ENCODE measurements around the gene SPDL1. TPM values are rescaled to one million over a fixed set of nuclear protein-coding genes. Genes with fewer than 3 reads are reported as not detected.

Gene SPDL1
- total and polyA plus RNA-seq, 2 of the 8 experiments (the other 6 are each of a cell fraction or from before 2014, with no cell fraction given) = 16.9 to 44.5 TPM

- no peak overlapping the region for H3K14ac ChIP-seq (ENCODE audit: insufficient read length)
- H2BK120ac ChIP-seq (replicated peaks; ENCODE audit: low read depth, low read length) = no peak overlapping the region
- H4K91ac ChIP-seq (replicated peaks; ENCODE audit: insufficient read length, low read length) = no peak overlapping the region
- H2BK15ac ChIP-seq (ENCODE audit: low read length) = no peak overlapping the region; the same call in 1 of the 2 replicates
- H2AK5ac ChIP-seq (ENCODE audit: low read depth, low read length) = no peak overlapping the region
- H3K27ac ChIP-seq (ENCODE audit: low read depth, low read length) = no peak overlapping the region
- H2BK12ac ChIP-seq (ENCODE audit: low read depth, low read length) = no peak overlapping the region
- POLR2A ChIA-PET (ENCODE audit: partially characterized antibody) = no interaction called here
- no peak overlapping the region for H2BK5ac ChIP-seq (ENCODE audit: low read depth, low read length)
- H3K4me1 ChIP-seq (replicated peaks in 1 of 4; ENCODE audit: control insufficient read depth in 3 of 4, insufficient read depth in 4 of 4, low read length in 3 of 4) = no peaks in the 10 kb centered on the region
- CTCF ChIA-PET (ENCODE audit: partially characterized antibody) = interaction anchor here (0.8 kb wide), 1 partner anchor 419 kb away, joined by 3 read pairs; no protein-coding TSS in a partner anchor
- H2AFZ ChIP-seq (ENCODE audit: low read length) = no peak overlapping the region
- no peak overlapping the region for H3K4me2 ChIP-seq (ENCODE audit: insufficient read depth in 1 of 2, low read depth in 2 of 2, low read length in 2 of 2)
- H3K9me3 ChIP-seq (ENCODE audit: insufficient read depth in 2 of 2, low read depth in 1 of 2, low read length in 1 of 2) = no peaks in the 10 kb centered on the region
- no peaks in the 10 kb centered on the region for H3K79me2 ChIP-seq (ENCODE audit: control insufficient read depth in 1 of 2, insufficient read depth in 2 of 2, low read length in 2 of 2)
- H3K56ac ChIP-seq (replicated peaks; ENCODE audit: insufficient read length, low read depth, low read length) = no peak overlapping the region
- peaks cover 0 to 3% (median 0%) of the 10 kb centered on the region in 4 experiments; a peak in 1 of 7 replicates for H3K27me3 ChIP-seq (replicated peaks in 1 of 4; ENCODE audit: control insufficient read depth in 3 of 4, extremely low read depth in 1 of 4, insufficient read depth in 3 of 4, low read length in 3 of 4)
- no peak overlapping the region for H2BK20ac ChIP-seq (ENCODE audit: low read length)
- TF ChIP-seq TAF7 (optimal IDR thresholded peaks at IDR 0.05; ENCODE audit: borderline replicate concordance, low read depth, low read length) (no peak), EP300 (IDR thresholded peaks at IDR 0.05; ENCODE audit: borderline replicate concordance in 1 of 2, low read depth in 2 of 2, low read length in 2 of 2) (no peak)
- WGBS, 2 experiments (ENCODE audit: extremely low coverage in 1 of 2, insufficient coverage in 1 of 2, insufficient read length in 1 of 2, insufficient replicate concordance in 2 of 2, low coverage in 1 of 2, low lambda C conversion rate in 2 of 2, missing lambda C conversion rate in 1 of 2) = 87% methylated on average over 5 of the region's 5 CpGs; no CpG with 5 or more reads in 1 of the 2 experiments
- no peak overlapping the region for H3K23ac ChIP-seq (ENCODE audit: insufficient read length)
- H3K4ac ChIP-seq (replicated peaks; ENCODE audit: insufficient read length, low read depth, low read length) = no peak overlapping the region
- H3K79me1 ChIP-seq (ENCODE audit: low read depth, low read length) = no peaks in the 10 kb centered on the region
- no peaks in the 10 kb centered on the region for H3K23me2 ChIP-seq (ENCODE audit: low read depth, low read length)
- H3K4me3 ChIP-seq (ENCODE audit: extremely low read depth in 1 of 4, insufficient read depth in 2 of 4, low read depth in 3 of 4, low read length in 4 of 4) = no peak overlapping the region
- FAIRE-seq (no peak), DNase-seq (ENCODE audit: low read depth in 1 of 2, low spot score in 2 of 2) (no peak)
- H3K36me3 ChIP-seq (ENCODE audit: control insufficient read depth in 2 of 4, insufficient read depth in 4 of 4, low read length in 3 of 4) = no peaks in the 10 kb centered on the region
- H4K5ac ChIP-seq (ENCODE audit: insufficient read length, low read depth, low read length) = no peak overlapping the region
- no peak overlapping the region for H3K18ac ChIP-seq (ENCODE audit: extremely low read depth, low read length)
- H3K9ac ChIP-seq (replicated peaks in 1 of 4; ENCODE audit: extremely low read depth in 1 of 4, low read depth in 3 of 4, low read length in 3 of 4) = no peak overlapping the region
- H4K8ac ChIP-seq (ENCODE audit: extremely low read depth, insufficient read depth, low read length) = no peak overlapping the region; the same call in 1 of the 2 replicates
- no peaks in the 10 kb centered on the region for H4K20me1 ChIP-seq (replicated peaks in 1 of 2; ENCODE audit: control insufficient read depth in 1 of 2, insufficient read depth in 2 of 2, low read length in 2 of 2)
Measured at GRCh38 chr5:169651526-169651925, 68.0 kb downstream of the SPDL1 start.
